Liver (tissue), 9 donors: ENCODE measurements around the gene APOH. TPM values are rescaled to one million over a fixed set of nuclear protein-coding genes. Genes with fewer than 3 reads are reported as not detected.
A peak's percentile ranks its signal among the peaks of the same experiment; 100 is the strongest.

ENCODE experiments used
- DNase-seq: peaks from one replicate; pipeline ENCODE4 v3.0.0-alpha.2; 2017; ENCODE audit warnings: low spot score
- H3K27ac ChIP-seq, 2 donors: one replicate each; pipeline ENCODE4 v1.7.0; 2013; ENCODE audit warnings: inconsistent platforms in 2 of 2, low read length in 2 of 2, control low read depth in 1 of 2, low read depth in 1 of 2, mild to moderate bottlenecking in 1 of 2
- H3K27me3 ChIP-seq, 4 donors: one replicate each; pipeline versions ENCODE4 v1.6.1 to v1.7.0; 2013; ENCODE audit warnings: low read length in 3 of 4, inconsistent platforms in 1 of 4, mild to moderate bottlenecking in 1 of 4, moderate library complexity in 1 of 4; ENCODE audit not compliant: control insufficient read depth in 4 of 4, insufficient read depth in 4 of 4
- H3K36me3 ChIP-seq, 4 donors: one replicate each; pipeline versions ENCODE4 v1.6.1 to v1.7.0; 2013; ENCODE audit warnings: low read length in 3 of 4, mild to moderate bottlenecking in 3 of 4, low read depth in 1 of 4, moderate library complexity in 1 of 4; ENCODE audit not compliant: control insufficient read depth in 4 of 4, insufficient read depth in 3 of 4
- H3K4me1 ChIP-seq, 4 donors: one replicate each; pipeline versions ENCODE4 v1.6.1 to v1.7.0; 2013; ENCODE audit warnings: low read length in 3 of 4, mild to moderate bottlenecking in 3 of 4, moderate library complexity in 1 of 4; ENCODE audit not compliant: control insufficient read depth in 4 of 4, insufficient read depth in 4 of 4
- H3K4me3 ChIP-seq, 3 donors: one replicate each; pipeline versions ENCODE4 v1.6.1 to v1.7.0; 2013; ENCODE audit warnings: low read length in 3 of 3, control low read depth in 1 of 3, low read depth in 1 of 3, mild to moderate bottlenecking in 1 of 3
- H3K9ac ChIP-seq, 2 donors: one replicate each; pipeline ENCODE4 v1.7.0; 2013; ENCODE audit warnings: low read length in 2 of 2, mild to moderate bottlenecking in 2 of 2, moderate library complexity in 2 of 2, control low read depth in 1 of 2, low read depth in 1 of 2
- H3K9me3 ChIP-seq, 4 donors: one replicate each; pipeline versions ENCODE4 v1.6.1 to v1.7.0; 2013; ENCODE audit warnings: low read length in 3 of 4; ENCODE audit not compliant: control insufficient read depth in 4 of 4
- ATF3 ChIP-seq: IDR thresholded peaks from 2 replicates; pipeline ENCODE4 v1.6.1; 2016; ENCODE audit warnings: antibody characterized with exemption
- CTCF ChIP-seq: fragments of 150-350 bp; IDR thresholded peaks from 2 replicates; pipeline ENCODE4 v1.5.1; 2017; ENCODE audit warnings: improper control_type of control experiment, low read depth, low read length; ENCODE audit not compliant: missing input control
- EGR1 ChIP-seq, 2 donors: IDR thresholded peaks; 2 replicates each; pipeline ENCODE4 v1.6.1; 2016 to 2018; ENCODE audit warnings: antibody characterized with exemption in 2 of 2, low read depth in 2 of 2
- FOXA1 ChIP-seq: IDR thresholded peaks from 2 replicates; pipeline ENCODE4 v1.6.1; 2016; ENCODE audit warnings: antibody characterized with exemption
- FOXA2 ChIP-seq: IDR thresholded peaks from 2 replicates; pipeline ENCODE4 v1.6.1; 2016; ENCODE audit warnings: antibody characterized with exemption
- GABPA ChIP-seq, 2 donors: IDR thresholded peaks in 1 of 2; conservative IDR thresholded peaks in 1 of 2; 2 replicates each; pipeline ENCODE4 v1.6.1; 2016; ENCODE audit warnings: antibody characterized with exemption in 2 of 2, mild to moderate bottlenecking in 1 of 2, moderate library complexity in 1 of 2
- HNF4A ChIP-seq, 2 donors: conservative IDR thresholded peaks; 2 replicates each; pipeline ENCODE4 v1.6.1; 2016; ENCODE audit warnings: antibody characterized with exemption in 2 of 2, mild to moderate bottlenecking in 2 of 2
- HNF4G ChIP-seq: IDR thresholded peaks from 2 replicates; pipeline ENCODE4 v1.6.1; 2016; ENCODE audit warnings: antibody characterized with exemption
- JUND ChIP-seq, 2 donors: IDR thresholded peaks; 2 replicates each; pipeline ENCODE4 v1.6.1; 2016; ENCODE audit warnings: antibody characterized with exemption in 2 of 2
- MAX ChIP-seq: IDR thresholded peaks from 2 replicates; pipeline ENCODE4 v1.6.1; 2016; ENCODE audit warnings: antibody characterized with exemption
- NR2F2 ChIP-seq: IDR thresholded peaks from 2 replicates; pipeline ENCODE4 v1.6.1; 2016; ENCODE audit warnings: antibody characterized with exemption
- RAD21 ChIP-seq, 2 donors: IDR thresholded peaks; 2 replicates each; pipeline ENCODE4 v1.6.1; 2016; ENCODE audit warnings: antibody characterized with exemption in 2 of 2, mild to moderate bottlenecking in 2 of 2
- REST ChIP-seq: IDR thresholded peaks from 2 replicates; pipeline ENCODE4 v1.6.1; 2016; ENCODE audit warnings: antibody characterized with exemption, mild to moderate bottlenecking
- RXRA ChIP-seq, 2 donors: IDR thresholded peaks; 2 replicates each; pipeline ENCODE4 v1.6.1; 2017 to 2018; ENCODE audit warnings: antibody characterized with exemption in 2 of 2, mild to moderate bottlenecking in 1 of 2
- SP1 ChIP-seq: IDR thresholded peaks from 2 replicates; pipeline ENCODE4 v1.6.1; 2018; ENCODE audit warnings: antibody characterized with exemption, mild to moderate bottlenecking
- TAF1 ChIP-seq: conservative IDR thresholded peaks from 2 replicates; pipeline ENCODE4 v1.6.1; 2016; ENCODE audit warnings: antibody characterized with exemption, mild to moderate bottlenecking
- YY1 ChIP-seq: IDR thresholded peaks from 2 replicates; pipeline ENCODE4 v1.6.1; 2016; ENCODE audit warnings: antibody characterized with exemption, mild to moderate bottlenecking
- ZBTB33 ChIP-seq: IDR thresholded peaks from 2 replicates; pipeline ENCODE4 v1.6.1; 2016; ENCODE audit warnings: antibody characterized with exemption
- WGBS: extraction: QIAGEN DNeasy Blood & Tissue Kit; methylation state at CpG from one replicate; pipeline ENCODE4 v1.1.7; 2013; 5-methylcytosine and 5-hydroxymethylcytosine counted together
- polyA plus RNA-seq, 2 donors: library from polyadenylated mRNA; stranded (reverse) in 1 of 2; unstranded in 1 of 2; fragments of 200-250 nt in 1 of 2; fragments of >200 nt in 1 of 2; fragmentation: Nextera tagmentation in 1 of 2; extraction: Ambion mirVana in 1 of 2; gene quantifications; one replicate each; pipeline versions ENCODE4 v1.2.1 to v1.2.3, GENCODE V29; 2013 to 2015
- total RNA-seq, 2 donors: library from RNA; depleted of rRNA; stranded (reverse); fragments of >200 nt; gene quantifications; one replicate each; pipeline ENCODE4 v1.2.3, GENCODE V29; 2014
- donor health status: healthy.
- donor health status: healthy.
- donor health status: healthy.
- donor health status: healthy.
- donor health status: healthy.

APOH gene
- total RNA-seq (1,000 to 10,000 TPM; 2,858 to 5,938 TPM), polyA plus RNA-seq (1,000 to 10,000 TPM; 5,745 to 7,307 TPM)

GRCh38 chr17:66228887-66229782 is at the start of gene APOH:
TSS of gene APOH (minus strand) at chr17:66229415. CDS start at chr17:66229379, 36 bp downstream.
- Histone ChIP-seq H3K27ac (peak within 1 kb of the TSS; percentile 78 to 96), H3K27me3 (no peaks in the 10 kb centered on the region), H3K36me3 (peaks cover 2 to 8% (median 6%) of the 10 kb centered on the region in 4 donors), H3K4me1 (peaks cover 5 to 48% (median 38%) of the 10 kb centered on the region in 4 donors), H3K9ac (peak within 1 kb of the TSS; percentile 89 to 92), H3K9me3 (no peaks in the 10 kb centered on the region), H3K4me3 (peak within 1 kb of the TSS; percentile 64 to 78 (median 77))
- TF ChIP-seq EGR1 (IDR thresholded peaks at IDR 0.05; ENCODE audit: low read depth in 2 of 2): no peak
- peak; percentile 91 for TF ChIP-seq REST
- no peak for TF ChIP-seq CTCF
- TF ChIP-seq RAD21 (IDR thresholded peaks at IDR 0.05): peak; percentile 3 to 14
- TF ChIP-seq NR2F2: no peak
- TF ChIP-seq ZBTB33: peak; percentile 82
- peak; percentile 76 for TF ChIP-seq FOXA1
- TF ChIP-seq HNF4A (conservative IDR thresholded peaks at IDR 0.05): peak; percentile 68 to 75
- TF ChIP-seq GABPA (IDR thresholded peaks at IDR 0.05 in 1 of 2, conservative IDR thresholded peaks at IDR 0.05 in 1 of 2): no peak
- peak; percentile 95 to 96 for TF ChIP-seq JUND (IDR thresholded peaks at IDR 0.05)
- TF ChIP-seq RXRA (IDR thresholded peaks at IDR 0.05): peak; percentile 25 to 63
- TF ChIP-seq ATF3: peak; percentile 82
- peak; percentile 95 for TF ChIP-seq YY1
- peak; percentile 83 for TF ChIP-seq TAF1
- TF ChIP-seq MAX: peak; percentile 52
- peak; percentile 38 for TF ChIP-seq HNF4G
- peak; percentile 88 for TF ChIP-seq FOXA2
- peak; percentile 71 for TF ChIP-seq SP1
- 32% methylated on average over 20 of the region's 20 CpGs for WGBS
- no peak for DNase-seq
